ENCODE results near the gene METTL24.
"Not testable (repeated sequence)": the region's sequence is repeated elsewhere in the genome, so short reads cannot be mapped to it uniquely, and the experiment has no call there.

Gene METTL24

GRCh38 chr6:110359556-110359955, 1.4 kb upstream of the METTL24 start:
- no peak for DNase-seq

DNA sequence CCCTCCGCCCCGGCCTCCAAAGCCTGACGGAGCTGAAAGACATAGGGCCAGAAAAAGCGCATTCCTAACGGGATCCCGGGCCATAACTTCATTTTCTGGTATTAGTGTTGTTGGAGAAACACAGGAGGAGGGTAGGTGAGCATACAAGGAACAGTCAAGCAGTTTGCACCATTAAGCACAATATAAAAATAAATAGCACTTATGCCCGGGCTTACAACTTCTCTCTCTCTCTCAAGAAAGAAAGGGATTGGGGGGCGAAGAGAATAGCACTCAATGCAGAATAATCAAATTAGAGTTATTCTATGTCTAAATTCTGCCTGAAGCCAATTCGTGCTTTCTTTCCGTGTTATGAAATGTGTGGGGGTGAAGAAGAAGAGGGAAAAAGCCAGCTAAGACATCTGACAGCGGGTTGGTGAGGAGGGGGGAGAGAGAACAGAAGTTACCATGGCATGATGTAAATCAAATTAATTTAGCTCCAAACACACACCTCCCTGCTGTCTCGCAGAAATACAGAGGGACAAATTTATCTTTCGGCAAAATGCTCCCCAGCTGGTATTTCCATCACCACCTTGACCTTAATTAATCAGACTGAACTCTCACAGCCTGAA, 508 bp upstream of the METTL24 start:
- no peak for DNase-seq

GRCh38 chr6:110357298-110357663, 868 bp downstream of the METTL24 start:
- DNase-seq: no peak

GRCh38 chr6:110356778-110357177, 1.4 kb downstream of the METTL24 start:
- DNase-seq: no peak

- DNase-seq: no peak
Measured at GRCh38 chr6:110355727-110356126, 2.4 kb downstream of the METTL24 start.

DNA sequence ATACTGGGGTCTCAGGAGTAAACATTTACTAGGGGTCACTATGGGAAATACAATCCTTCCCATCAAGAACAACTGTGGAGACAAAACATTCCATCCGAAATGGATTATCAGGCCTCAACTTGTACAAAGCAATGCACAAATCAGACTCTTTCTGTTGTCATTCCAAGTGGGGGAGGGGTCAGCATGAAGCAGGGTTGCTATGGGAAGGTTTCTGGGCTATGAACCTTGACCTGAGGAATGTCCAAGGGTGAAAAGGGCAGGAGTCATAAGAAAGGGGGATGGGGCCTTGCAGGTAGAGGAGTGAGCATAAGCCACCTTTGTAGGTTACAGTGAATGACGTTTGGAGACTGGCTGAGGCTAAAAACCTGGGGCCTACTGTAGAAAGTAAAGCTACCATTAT, 3.1 kb downstream of the METTL24 start:
- DNase-seq: no peak

DNA sequence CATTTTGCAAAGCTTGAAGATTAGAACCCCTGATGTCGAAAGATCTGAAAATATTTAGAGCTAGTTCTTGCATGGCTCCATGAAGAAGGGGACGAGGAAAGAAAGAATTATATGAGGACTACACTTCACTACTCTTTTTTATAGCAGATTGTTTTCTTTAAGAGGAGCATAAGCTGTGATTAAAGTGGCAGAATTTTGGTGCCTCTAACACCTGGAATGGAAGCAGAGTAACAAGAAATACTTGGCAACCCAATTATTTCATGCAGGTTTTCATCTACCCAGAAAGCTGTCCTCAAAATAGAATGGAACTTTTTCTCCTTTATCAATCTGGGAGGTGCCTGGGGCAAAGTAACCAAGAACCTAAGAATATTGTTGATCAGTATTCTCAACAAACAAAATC, 4.0 kb downstream of the METTL24 start:
- no peak for DNase-seq

DNA sequence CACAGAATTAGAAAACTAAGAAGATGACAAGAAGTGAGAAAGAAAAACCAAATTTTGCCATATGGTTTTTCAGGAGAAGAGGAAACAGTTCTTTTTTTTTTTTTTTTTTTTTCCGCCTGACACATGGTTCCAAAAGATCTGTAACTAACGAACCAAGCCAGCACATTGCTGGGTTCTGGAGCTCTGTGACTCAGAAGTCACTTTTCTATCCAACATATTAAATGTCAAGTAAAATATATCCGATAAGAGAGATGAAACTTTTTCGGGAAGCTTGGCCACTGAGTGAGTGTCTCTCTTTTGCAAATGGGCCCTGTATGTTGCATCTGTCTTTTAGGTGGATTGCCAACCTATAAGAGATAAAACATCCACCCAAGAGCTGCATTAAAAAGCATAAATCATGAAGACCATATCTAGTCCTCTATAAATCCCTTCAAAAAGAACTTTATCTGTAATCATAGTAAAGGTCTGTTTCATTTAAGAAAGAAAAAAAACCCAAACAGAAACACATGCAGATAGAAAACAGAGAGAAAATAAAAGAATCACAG, 4.6 kb downstream of the METTL24 start:
- no peak for DNase-seq

DNA sequence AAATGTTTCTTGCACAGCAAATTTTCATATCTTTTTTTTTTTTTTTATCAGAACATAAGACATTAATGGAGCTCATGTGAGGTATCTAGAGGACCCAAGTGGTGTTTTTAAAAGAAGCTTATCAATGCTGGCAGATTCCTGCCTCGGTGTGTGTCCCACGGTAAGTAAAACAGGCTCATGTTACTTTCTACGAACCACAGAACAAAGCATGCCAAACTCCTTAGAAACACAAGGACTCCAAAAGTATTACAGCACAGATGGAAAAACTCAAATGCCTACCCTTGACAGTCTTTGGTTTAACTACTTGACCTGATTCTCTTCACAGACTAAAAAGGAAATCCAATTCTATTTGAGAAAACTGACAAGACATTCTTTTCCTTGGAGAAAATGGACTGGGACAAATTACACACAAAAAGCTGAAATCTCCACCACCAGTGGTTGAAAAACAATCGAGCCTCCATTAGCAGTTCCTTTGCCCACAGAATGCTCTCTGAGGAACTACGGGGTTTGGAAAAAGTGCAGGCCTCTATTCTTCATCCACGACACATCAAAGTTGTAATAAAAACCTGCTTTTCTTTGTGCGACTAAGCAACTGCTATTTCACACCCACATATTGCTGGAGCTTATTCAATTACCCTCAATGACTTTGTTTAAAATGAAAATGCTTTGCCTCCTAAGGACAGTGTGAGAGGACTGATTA, 5.4 kb downstream of the METTL24 start:
- no peak for DNase-seq

- no peak for DNase-seq
Measured at GRCh38 chr6:110351986-110352385, 6.2 kb downstream of the METTL24 start.

GRCh38 chr6:110351546-110351945, 6.6 kb downstream of the METTL24 start:
- no peak for DNase-seq

DNA sequence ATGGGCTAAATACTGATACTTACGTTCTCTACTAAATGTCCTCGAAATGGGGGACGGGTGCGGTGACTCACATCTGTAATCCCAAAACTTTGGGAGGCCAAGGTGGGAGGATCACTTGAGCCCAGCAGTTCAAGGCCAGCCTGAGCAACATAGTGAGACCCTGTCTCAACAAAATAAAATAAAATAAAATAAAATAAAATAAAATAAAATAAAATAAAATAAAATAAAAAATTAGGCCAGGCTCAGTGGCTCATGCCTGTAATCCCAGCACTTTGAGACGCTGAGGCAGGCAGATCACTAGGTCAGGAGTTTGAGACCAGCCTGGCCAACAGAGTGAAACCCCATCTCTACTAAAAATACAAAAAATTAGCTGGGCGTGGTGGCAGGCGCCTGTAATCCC, 7.6 kb downstream of the METTL24 start:
- not testable (repeated sequence) for DNase-seq

DNA sequence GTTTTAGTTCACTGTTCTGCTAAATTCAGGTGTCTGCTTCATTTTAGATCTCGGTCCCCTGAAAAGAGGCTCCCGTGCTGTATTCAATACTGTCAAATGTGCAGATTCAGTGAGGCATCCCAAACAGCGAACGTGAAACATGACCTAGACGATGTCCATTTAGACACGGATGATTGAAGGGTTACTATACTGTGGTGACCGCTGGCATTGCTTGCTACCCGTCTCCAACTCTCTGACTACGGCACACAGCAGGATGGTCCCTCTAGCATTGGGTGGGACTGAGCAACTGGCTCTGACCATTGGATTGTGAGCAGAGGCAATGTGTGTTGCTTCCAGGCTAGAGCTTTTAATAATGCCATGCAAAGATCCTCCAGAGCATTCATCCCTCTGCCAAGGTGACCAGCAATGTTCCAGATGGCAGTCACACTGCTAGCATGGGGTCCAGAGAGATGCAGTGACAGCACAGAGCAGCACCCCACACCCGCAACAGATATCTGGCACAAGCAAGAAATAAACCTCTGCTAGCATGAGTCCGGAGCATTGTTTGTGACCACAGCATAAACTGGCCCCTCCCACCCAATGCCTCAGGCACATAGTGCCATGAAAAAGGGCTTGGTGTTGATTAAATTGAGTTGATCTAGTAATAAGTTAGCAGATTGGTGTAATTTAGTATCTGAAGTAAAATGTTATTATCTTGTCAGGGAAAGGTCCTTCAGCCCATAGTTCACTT, 9.0 kb downstream of the METTL24 start:
- no peak for DNase-seq

DNA sequence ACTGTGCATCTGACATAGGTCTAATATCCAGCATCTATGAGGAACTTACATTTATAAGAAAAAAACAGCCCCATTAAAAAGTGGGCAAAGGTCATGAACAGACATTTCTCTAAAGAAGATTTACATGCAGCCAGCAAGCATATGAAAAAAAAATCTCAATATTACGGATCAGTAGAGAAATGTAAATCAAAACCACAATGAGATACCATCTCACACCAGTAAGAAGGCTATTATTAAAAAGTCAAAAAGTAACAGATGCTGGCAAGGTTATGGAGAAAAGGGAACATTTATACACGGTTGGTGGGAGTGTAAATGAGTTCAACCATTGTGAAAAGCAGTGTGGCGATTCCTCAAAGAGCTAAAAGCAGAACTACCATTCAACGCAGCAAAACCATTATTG, 13.1 kb downstream of the METTL24 start:
- no peak for DNase-seq

DNA sequence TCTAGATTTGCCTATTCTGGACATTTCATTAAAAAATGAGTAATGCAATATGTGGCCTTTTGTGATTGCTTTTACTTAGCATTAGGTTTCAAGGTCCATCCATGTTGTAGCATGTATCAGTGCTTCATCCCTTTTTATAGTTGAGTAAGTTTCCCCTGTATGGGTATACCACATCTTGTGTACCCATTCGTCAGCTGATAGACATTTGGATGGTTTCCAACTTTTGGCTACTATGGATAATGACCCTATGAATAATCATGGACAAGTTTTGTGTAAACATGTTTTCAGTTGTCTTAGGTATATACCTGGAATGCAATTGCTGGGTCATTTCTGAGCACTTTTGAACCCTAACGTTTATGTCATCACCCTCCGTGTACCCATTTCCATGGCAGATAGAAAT, 15.4 kb downstream of the METTL24 start:
- no peak for DNase-seq

DNA sequence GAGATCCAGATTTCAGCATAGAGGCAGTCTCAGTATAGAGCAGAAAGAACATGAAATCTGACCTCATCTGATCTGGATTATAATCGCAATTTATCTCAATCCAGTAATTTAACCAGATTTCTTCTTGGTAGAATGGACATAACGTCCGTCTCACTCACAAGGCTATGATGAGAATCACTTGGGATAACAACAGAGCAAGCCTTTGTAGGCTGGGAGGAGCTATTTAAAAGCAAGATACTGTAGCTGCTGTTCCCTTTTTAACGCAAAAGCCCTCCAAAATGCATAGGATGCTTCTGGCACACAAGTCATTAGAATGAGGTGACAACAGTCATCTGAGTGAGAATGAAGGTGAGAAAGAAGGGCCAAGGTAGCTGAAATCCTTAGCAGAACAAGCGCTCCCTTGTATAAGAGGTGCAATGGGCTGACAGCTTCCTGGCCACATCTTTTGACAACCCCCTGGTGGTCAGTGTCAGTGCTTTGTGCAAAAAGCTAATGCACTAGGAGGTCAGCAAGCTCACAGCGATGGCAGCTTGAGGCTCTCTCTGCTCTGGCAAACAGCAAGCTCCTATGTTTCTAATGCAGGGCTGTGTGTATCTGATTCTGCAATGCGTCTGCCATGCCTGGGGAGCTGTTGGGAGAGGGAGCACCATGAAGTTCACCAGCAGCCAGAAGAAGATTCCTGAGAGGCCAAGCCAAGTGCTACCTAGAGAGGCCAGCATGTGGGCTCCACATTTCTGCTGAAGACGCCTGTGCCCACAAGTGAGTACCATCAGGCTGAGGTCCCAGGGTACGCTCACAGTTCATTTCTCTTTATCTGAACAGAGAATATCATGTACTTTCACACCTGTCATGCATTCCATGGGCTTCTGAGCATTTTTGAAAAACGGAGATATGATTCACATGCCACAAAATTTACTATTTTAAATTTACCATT, 16.2 kb downstream of the METTL24 start:
- DNase-seq: no peak

- no peak for DNase-seq
Measured at GRCh38 chr6:110341067-110341466, 17.1 kb downstream of the METTL24 start.

- no peak for DNase-seq
Measured at GRCh38 chr6:110340392-110340965, 17.7 kb downstream of the METTL24 start.

GRCh38 chr6:110338820-110339470, 19.2 kb downstream of the METTL24 start:
- no peak for DNase-seq

DNA sequence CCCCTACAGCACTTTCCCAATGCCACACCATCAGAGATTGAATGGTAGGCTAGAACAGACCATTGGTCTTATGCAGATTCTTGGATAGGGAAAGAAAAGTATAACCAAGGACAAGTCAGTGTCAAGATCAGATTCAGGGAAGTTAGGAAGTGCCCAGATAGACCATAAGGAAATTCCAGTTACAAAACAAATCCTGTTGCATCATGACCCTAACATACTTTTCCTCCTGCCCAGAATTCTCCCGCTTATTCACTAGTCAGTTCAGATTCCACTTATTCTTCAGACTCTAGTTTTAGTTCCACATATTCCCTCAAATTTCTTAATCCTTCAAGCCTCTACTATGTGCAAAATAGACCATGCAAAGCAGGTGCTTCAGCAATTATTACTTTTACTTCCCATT, 20.7 kb downstream of the METTL24 start:
- DNase-seq: no peak

- no peak for DNase-seq
Measured at GRCh38 chr6:110334423-110335180, 23.5 kb downstream of the METTL24 start.

Data from CD4-positive, alpha-beta T cell treated with Interleukin-1 beta for 1 hour (primary cell).